Skeletal muscle cell (primary cell): Measurements from ENCODE around the gene VAMP7.
"Not testable (repeated sequence)": the region's sequence is repeated elsewhere in the genome, so short reads cannot be mapped to it uniquely, and the experiment has no call there.

Experiments
- DNase-seq: peaks from one replicate; pipeline ENCODE4 v3.0.0-alpha.2; 2010; ENCODE audit warnings: low read depth
- H3K4me3 ChIP-seq: 2 replicates; pipeline ENCODE4 v1.5.1; 2011; ENCODE audit warnings: low read depth, mild to moderate bottlenecking, control low read depth, low read length, moderate library complexity

The VAMP7 gene

GRCh38 chrX:155972241-155972640, 91.1 kb downstream of the VAMP7 start:
- not testable (repeated sequence) for DNase-seq, H3K4me3 ChIP-seq

- no peak overlapping the region for H3K4me3 ChIP-seq
- no peak for DNase-seq
These were observed 102.2 kb downstream of the VAMP7 start for GRCh38 chrX:155983326-155983725.

- no peak overlapping the region for H3K4me3 ChIP-seq
- DNase-seq, result no peak
These were observed 104.1 kb downstream of the VAMP7 start for GRCh38 chrX:155985208-155985607.

- not testable (repeated sequence) for H3K4me3 ChIP-seq
These were observed 105.8 kb downstream of the VAMP7 start for GRCh38 chrX:155986995-155987394.

GRCh38 chrX:155988859-155989258, 107.7 kb downstream of the VAMP7 start:
- no peak for DNase-seq
- H3K4me3 ChIP-seq, result no peak overlapping the region

More at GRCh38 chrX:155986995-155987394, 105.8 kb downstream of the VAMP7 start:
- not testable (repeated sequence) for DNase-seq
